ENCODE measurements around the gene MPIG6B. TPM values are rescaled to one million over a fixed set of nuclear protein-coding genes. Genes with fewer than 3 reads are reported as not detected.

MPIG6B gene
- total RNA-seq, 1 donor from 2014 or later = not detected

DNA sequence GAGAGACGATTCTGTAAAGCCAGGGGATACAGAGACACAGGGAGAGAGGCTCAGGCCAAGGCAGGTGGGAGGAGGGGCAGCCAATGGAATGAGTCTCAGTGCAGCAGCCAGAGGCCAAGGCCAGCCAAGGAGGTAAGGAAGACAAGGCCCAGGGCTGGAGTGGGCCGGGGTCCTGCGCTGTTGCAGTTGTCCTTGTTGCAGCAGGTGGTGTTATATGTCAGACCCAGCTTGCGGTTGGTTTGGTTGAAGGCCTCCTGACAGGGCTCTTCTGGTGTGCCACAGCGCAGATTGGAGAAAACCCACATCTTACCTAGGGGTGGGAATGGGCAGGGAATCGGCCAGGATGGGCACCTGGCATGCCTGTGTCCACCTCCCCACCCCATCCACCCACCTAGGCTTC lies 4.2 kb upstream of the MPIG6B start:
- Histone ChIP-seq H3K27me3 (ENCODE audit: insufficient read depth, low read length) (no peaks in the 10 kb centered on the region), H2AFZ (ENCODE audit: low read depth, low read length) (no peak overlapping the region), H4K20me1 (ENCODE audit: insufficient read depth, low read length) (no peaks in the 10 kb centered on the region), H3K4me3 (ENCODE audit: insufficient read depth, low read depth, low read length) (no peak overlapping the region), H3K27ac (ENCODE audit: low read depth, low read length) (no peak overlapping the region), H3K9me3 (ENCODE audit: insufficient read depth, low read depth, low read length) (no peaks in the 10 kb centered on the region), H3K79me2 (ENCODE audit: insufficient read depth, low read length) (no peaks in the 10 kb centered on the region), H3K4me1 (ENCODE audit: insufficient read depth, low read length) (no peaks in the 10 kb centered on the region), H3K9ac (ENCODE audit: low read length) (no peak overlapping the region), H3K36me3 (ENCODE audit: insufficient read depth, low read length) (no peaks in the 10 kb centered on the region), H3K4me2 (ENCODE audit: low read length) (no peak overlapping the region)
- peaks cover 7% of the 10 kb centered on the region for H3K9me3 Mint-ChIP-seq (ENCODE audit: unreplicated experiment)
- DNase-seq (ENCODE audit: low read depth) (no peak), FAIRE-seq (no peak)
- H3K27me3 Mint-ChIP-seq (ENCODE audit: low read depth, unreplicated experiment) = peaks cover 19% of the 10 kb centered on the region
- H3K4me1 Mint-ChIP-seq (ENCODE audit: low read depth, unreplicated experiment) = peaks cover 8% of the 10 kb centered on the region
- no peak overlapping the region for H3K27ac Mint-ChIP-seq (ENCODE audit: unreplicated experiment)
- H3K36me3 Mint-ChIP-seq (ENCODE audit: low read depth, unreplicated experiment) = peaks cover 3% of the 10 kb centered on the region
- TF ChIP-seq, protein P1, sequence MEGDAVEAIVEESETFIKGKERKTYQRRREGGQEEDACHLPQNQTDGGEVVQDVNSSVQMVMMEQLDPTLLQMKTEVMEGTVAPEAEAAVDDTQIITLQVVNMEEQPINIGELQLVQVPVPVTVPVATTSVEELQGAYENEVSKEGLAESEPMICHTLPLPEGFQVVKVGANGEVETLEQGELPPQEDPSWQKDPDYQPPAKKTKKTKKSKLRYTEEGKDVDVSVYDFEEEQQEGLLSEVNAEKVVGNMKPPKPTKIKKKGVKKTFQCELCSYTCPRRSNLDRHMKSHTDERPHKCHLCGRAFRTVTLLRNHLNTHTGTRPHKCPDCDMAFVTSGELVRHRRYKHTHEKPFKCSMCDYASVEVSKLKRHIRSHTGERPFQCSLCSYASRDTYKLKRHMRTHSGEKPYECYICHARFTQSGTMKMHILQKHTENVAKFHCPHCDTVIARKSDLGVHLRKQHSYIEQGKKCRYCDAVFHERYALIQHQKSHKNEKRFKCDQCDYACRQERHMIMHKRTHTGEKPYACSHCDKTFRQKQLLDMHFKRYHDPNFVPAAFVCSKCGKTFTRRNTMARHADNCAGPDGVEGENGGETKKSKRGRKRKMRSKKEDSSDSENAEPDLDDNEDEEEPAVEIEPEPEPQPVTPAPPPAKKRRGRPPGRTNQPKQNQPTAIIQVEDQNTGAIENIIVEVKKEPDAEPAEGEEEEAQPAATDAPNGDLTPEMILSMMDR (IDR thresholded peaks at IDR 0.05; ENCODE audit: insufficient read depth, low read depth, low read length) = no peak
- TF ChIP-seq EZH2 (IDR thresholded peaks at IDR 0.05; ENCODE audit: insufficient read depth, low read length) = no peak
- H3K4me3 Mint-ChIP-seq (ENCODE audit: unreplicated experiment) = peak overlapping the region; percentile 57

DNA sequence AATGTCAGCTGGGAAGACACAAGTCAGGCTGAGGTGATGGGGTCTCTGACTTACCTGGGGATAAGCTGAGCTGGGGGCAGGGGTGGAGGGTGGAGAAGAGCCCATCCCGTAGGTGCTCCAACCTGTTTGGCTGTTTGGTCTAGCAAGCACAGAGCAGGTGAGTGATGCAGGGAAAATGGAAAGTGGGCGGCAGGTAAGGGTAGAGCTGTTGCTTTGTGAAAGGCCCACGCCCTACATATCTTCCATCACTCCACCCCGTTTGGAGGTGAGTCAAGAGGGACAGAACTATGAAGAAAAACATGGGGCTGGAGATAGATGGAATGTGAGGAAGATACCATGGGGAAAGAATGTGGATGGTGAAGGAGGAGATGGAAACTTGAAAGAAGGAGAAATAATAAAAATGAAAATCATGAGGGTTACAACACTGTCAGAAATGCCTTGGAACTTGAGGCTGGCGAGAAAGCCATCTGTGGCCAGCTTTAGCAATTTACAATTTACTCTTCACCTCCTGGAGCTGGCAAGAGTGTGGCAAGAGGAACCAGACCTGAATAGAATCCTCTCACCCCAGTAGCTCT lies 2.9 kb upstream of the MPIG6B start:
- no peaks in the 10 kb centered on the region for H3K36me3 ChIP-seq (ENCODE audit: insufficient read depth, low read length)
- no peaks in the 10 kb centered on the region for H3K4me1 ChIP-seq (ENCODE audit: insufficient read depth, low read length)
- no peak overlapping the region for H3K4me2 ChIP-seq (ENCODE audit: low read length)
- H3K27ac ChIP-seq (ENCODE audit: low read depth, low read length) = no peak overlapping the region
- peaks cover 7% of the 10 kb centered on the region for H3K9me3 Mint-ChIP-seq (ENCODE audit: unreplicated experiment)
- no peak overlapping the region for H3K27ac Mint-ChIP-seq (ENCODE audit: unreplicated experiment)
- H3K9ac ChIP-seq (ENCODE audit: low read length) = no peak overlapping the region
- TF ChIP-seq, protein P1 (IDR thresholded peaks at IDR 0.05; ENCODE audit: insufficient read depth, low read depth, low read length) = no peak
- no peak for TF ChIP-seq EZH2 (IDR thresholded peaks at IDR 0.05; ENCODE audit: insufficient read depth, low read length)
- H3K9me3 ChIP-seq (ENCODE audit: insufficient read depth, low read depth, low read length) = no peaks in the 10 kb centered on the region
- DNase-seq (ENCODE audit: low read depth) = no peak
- no peaks in the 10 kb centered on the region for H3K79me2 ChIP-seq (ENCODE audit: insufficient read depth, low read length)
- no peak overlapping the region for H2AFZ ChIP-seq (ENCODE audit: low read depth, low read length)
- no peak overlapping the region for H3K4me3 Mint-ChIP-seq (ENCODE audit: unreplicated experiment)
- H3K27me3 ChIP-seq (ENCODE audit: insufficient read depth, low read length) = no peaks in the 10 kb centered on the region
- FAIRE-seq = no peak
- peaks cover 19% of the 10 kb centered on the region for H3K27me3 Mint-ChIP-seq (ENCODE audit: low read depth, unreplicated experiment)
- no peaks in the 10 kb centered on the region for H4K20me1 ChIP-seq (ENCODE audit: insufficient read depth, low read length)
- H3K4me3 ChIP-seq (ENCODE audit: insufficient read depth, low read depth, low read length) = no peak overlapping the region
- peaks cover 4% of the 10 kb centered on the region for H3K4me1 Mint-ChIP-seq (ENCODE audit: low read depth, unreplicated experiment)
- H3K36me3 Mint-ChIP-seq (ENCODE audit: low read depth, unreplicated experiment) = peaks cover 12% of the 10 kb centered on the region

DNA sequence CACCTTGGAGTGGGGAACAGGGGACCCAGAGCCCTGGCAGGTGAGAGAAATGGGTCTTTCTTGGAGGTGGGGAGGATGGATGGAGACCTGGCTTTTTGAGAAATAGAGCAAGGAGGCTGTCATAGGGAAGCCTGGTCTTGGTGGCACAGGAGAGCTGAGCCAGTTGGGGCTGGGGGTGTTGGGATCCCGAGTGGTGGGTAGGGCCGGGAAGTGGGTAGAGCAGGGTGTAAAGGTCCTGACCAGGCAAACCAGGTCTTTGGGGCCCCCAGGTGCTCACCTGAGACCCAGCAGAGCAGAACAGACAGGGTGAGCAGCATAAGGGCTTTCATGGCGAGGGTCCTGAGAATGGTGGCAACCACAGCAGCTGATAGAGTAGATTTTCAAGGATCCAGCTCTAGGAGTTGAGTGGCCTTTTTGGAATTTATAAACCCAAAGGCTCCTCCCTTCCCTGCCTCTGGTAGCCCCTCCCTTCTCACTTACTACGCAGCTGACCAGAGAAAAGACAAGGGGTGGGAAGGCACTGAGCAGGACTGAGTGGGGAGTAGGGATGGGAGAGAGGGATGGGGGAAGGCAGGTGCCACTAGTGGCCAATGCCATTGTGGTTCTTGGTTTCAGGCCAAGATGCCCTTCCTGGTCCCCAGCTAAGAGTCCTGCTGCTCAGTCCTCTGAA lies 1.7 kb upstream of the MPIG6B start, which contains the start of gene LY6G6C:
Gene LY6G6C (minus strand): TSS at position 396 of the 670 bp plus-strand sequence. CDS start 67 bp downstream, at position 329.
- no peak within 1 kb of the TSS for H3K9ac ChIP-seq (ENCODE audit: low read length)
- peaks cover 5% of the 10 kb centered on the region for H3K36me3 ChIP-seq (ENCODE audit: insufficient read depth, low read length)
- DNase-seq (ENCODE audit: low read depth) (no peak), FAIRE-seq (no peak)
- Mint-ChIP-seq H3K27me3 (ENCODE audit: low read depth, unreplicated experiment) (peaks cover 19% of the 10 kb centered on the region), H3K9me3 (ENCODE audit: unreplicated experiment) (peaks cover 7% of the 10 kb centered on the region), H3K4me3 (ENCODE audit: unreplicated experiment) (no peak within 1 kb of the TSS), H3K4me1 (ENCODE audit: low read depth, unreplicated experiment) (peaks cover 4% of the 10 kb centered on the region), H3K27ac (ENCODE audit: unreplicated experiment) (no peak within 1 kb of the TSS), H3K36me3 (ENCODE audit: low read depth, unreplicated experiment) (peaks cover 17% of the 10 kb centered on the region)
- no peak for TF ChIP-seq EZH2 (IDR thresholded peaks at IDR 0.05; ENCODE audit: insufficient read depth, low read length)
- TF ChIP-seq, protein P1 (IDR thresholded peaks at IDR 0.05; ENCODE audit: insufficient read depth, low read depth, low read length) = no peak
- no peaks in the 10 kb centered on the region for H3K9me3 ChIP-seq (ENCODE audit: insufficient read depth, low read depth, low read length)
- no peak within 1 kb of the TSS for H2AFZ ChIP-seq (ENCODE audit: low read depth, low read length)
- no peaks in the 10 kb centered on the region for H3K4me1 ChIP-seq (ENCODE audit: insufficient read depth, low read length)
- H3K79me2 ChIP-seq (ENCODE audit: insufficient read depth, low read length) = no peaks in the 10 kb centered on the region
- no peaks in the 10 kb centered on the region for H4K20me1 ChIP-seq (ENCODE audit: insufficient read depth, low read length)
- no peak within 1 kb of the TSS for H3K4me2 ChIP-seq (ENCODE audit: low read length)
- H3K4me3 ChIP-seq (ENCODE audit: insufficient read depth, low read depth, low read length) = no peak within 1 kb of the TSS
- H3K27ac ChIP-seq (ENCODE audit: low read depth, low read length) = no peak within 1 kb of the TSS
- no peaks in the 10 kb centered on the region for H3K27me3 ChIP-seq (ENCODE audit: insufficient read depth, low read length)
